OCI-LY1 (cell line): ENCODE results near the gene PBX3.

Experiments used
- H2AFZ ChIP-seq: fragments of 200-600 bp; sonication (generic), shearing (Covaris generic); 2 replicates; pipeline ENCODE4 v1.6.0; 2014; ENCODE audit warnings: antibody characterized with exemption, mild to moderate bottlenecking, low read length
- H3F3A ChIP-seq: fragments of 200-600 bp; sonication (generic), shearing (Covaris generic); 2 replicates; pipeline ENCODE4 v1.6.0; 2014; ENCODE audit warnings: mild to moderate bottlenecking, antibody characterized with exemption, low read length, moderate library complexity; ENCODE audit not compliant: insufficient read depth
- H3K27ac ChIP-seq: fragments of 200-600 bp; sonication (generic); 2 replicates; pipeline ENCODE4 v1.5.1; 2014; ENCODE audit warnings: low read length, mixed run types, mild to moderate bottlenecking, low read depth; ENCODE audit not compliant: poor library complexity, severe bottlenecking
- H3K27me3 ChIP-seq: fragments of 200-600 bp; sonication (generic); 2 replicates; pipeline ENCODE4 v1.6.0; 2014; ENCODE audit warnings: antibody characterized with exemption, mild to moderate bottlenecking, low read length, moderate library complexity; ENCODE audit not compliant: insufficient read depth
- H3K36me3 ChIP-seq: fragments of 200-600 bp; sonication (generic); 2 replicates; pipeline ENCODE4 v1.6.1; 2014; ENCODE audit warnings: mild to moderate bottlenecking, antibody characterized with exemption, low read length, moderate library complexity, mixed read lengths; ENCODE audit not compliant: insufficient read depth
- H3K4me1 ChIP-seq: fragments of 200-600 bp; sonication (generic); 2 replicates; pipeline ENCODE4 v1.5.1; 2014; ENCODE audit warnings: mild to moderate bottlenecking, low read length, moderate library complexity; ENCODE audit not compliant: insufficient read depth, severe bottlenecking
- H3K4me2 ChIP-seq: fragments of 200-600 bp; sonication (generic), shearing (Covaris generic); 2 replicates; pipeline ENCODE4 v1.6.1; 2014; ENCODE audit warnings: low read length
- H3K4me3 ChIP-seq: fragments of 200-600 bp; sonication (generic); 2 replicates; pipeline ENCODE4 v1.5.1; 2014; ENCODE audit warnings: low read length, low read depth, mild to moderate bottlenecking, mixed read lengths; ENCODE audit not compliant: poor library complexity, severe bottlenecking
- H3K79me2 ChIP-seq: fragments of 200-600 bp; shearing (Covaris generic); 2 replicates; pipeline ENCODE4 v1.6.1; 2016; ENCODE audit warnings: mixed run types, low read length, mixed read lengths; ENCODE audit not compliant: insufficient read depth
- H3K9ac ChIP-seq: fragments of 200-600 bp; sonication (generic), shearing (Covaris generic); 2 replicates; pipeline ENCODE4 v1.6.1; 2014; ENCODE audit warnings: mild to moderate bottlenecking, low read length, mixed read lengths
- H3K9me2 ChIP-seq: fragments of 200-600 bp; sonication (generic), shearing (Covaris generic); 2 replicates; pipeline ENCODE4 v1.6.1; 2014; ENCODE audit warnings: low read depth, mild to moderate bottlenecking, low read length, mixed read lengths
- H3K9me3 ChIP-seq: fragments of 200-600 bp; shearing (Covaris generic); 2 replicates; pipeline ENCODE4 v1.6.1; 2014; ENCODE audit warnings: low read length, mixed read lengths
- H4K20me1 ChIP-seq: fragments of 200-600 bp; sonication (generic), shearing (Covaris generic); 2 replicates; pipeline ENCODE4 v1.6.0; 2016; ENCODE audit warnings: mild to moderate bottlenecking, low read length; ENCODE audit not compliant: insufficient read depth
- CTCF ChIP-seq: fragments of 200-600 bp; sonication (generic), shearing (Covaris generic); IDR thresholded peaks from 2 replicates; pipeline ENCODE4 v1.5.1; 2017; ENCODE audit warnings: mild to moderate bottlenecking, antibody characterized with exemption, low read length, moderate library complexity, mixed read lengths
- EZH2 ChIP-seq: fragments of 200-600 bp; sonication (generic), shearing (Covaris generic); IDR thresholded peaks from 2 replicates; pipeline ENCODE4 v1.8.0; 2017; ENCODE audit warnings: borderline replicate concordance, mixed run types, mild to moderate bottlenecking, antibody characterized with exemption, low read length, moderate library complexity, mixed read lengths

PBX3 gene

GRCh38 chr9:125956102-125956501, 208.9 kb downstream of the PBX3 start:
- Histone ChIP-seq H3F3A (no peaks in the 10 kb centered on the region), H2AFZ (no peak overlapping the region), H3K79me2 (no peaks in the 10 kb centered on the region), H3K9me3 (no peaks in the 10 kb centered on the region), H3K27ac (no peak overlapping the region), H3K4me3 (no peak overlapping the region), H4K20me1 (no peaks in the 10 kb centered on the region), H3K4me1 (no peaks in the 10 kb centered on the region), H3K9ac (no peak overlapping the region), H3K36me3 (peaks cover 3% of the 10 kb centered on the region; the same call in 1 of the 2 replicates), H3K9me2 (no peaks in the 10 kb centered on the region), H3K4me2 (no peak overlapping the region), H3K27me3 (no peaks in the 10 kb centered on the region)
- no peak for TF ChIP-seq CTCF
- no peak for TF ChIP-seq EZH2

GRCh38 chr9:125959315-125959714, 212.1 kb downstream of the PBX3 start:
- Histone ChIP-seq H3K27me3 (no peaks in the 10 kb centered on the region), H3F3A (no peaks in the 10 kb centered on the region), H3K9me3 (no peaks in the 10 kb centered on the region), H3K27ac (no peak overlapping the region), H4K20me1 (no peaks in the 10 kb centered on the region), H3K9me2 (no peaks in the 10 kb centered on the region), H3K4me1 (no peaks in the 10 kb centered on the region), H3K4me3 (no peak overlapping the region), H3K36me3 (peaks cover 26% of the 10 kb centered on the region; the same call in 1 of the 2 replicates), H2AFZ (no peak overlapping the region), H3K9ac (no peak overlapping the region), H3K79me2 (no peaks in the 10 kb centered on the region), H3K4me2 (no peak overlapping the region)
- TF ChIP-seq CTCF = no peak
- no peak for TF ChIP-seq EZH2

- TF ChIP-seq EZH2 = no peak
- no peak for TF ChIP-seq CTCF
- H3K36me3 ChIP-seq = peaks cover 26% of the 10 kb centered on the region; the same call in 1 of the 2 replicates
- H3F3A ChIP-seq = no peaks in the 10 kb centered on the region
- H3K27me3 ChIP-seq = no peaks in the 10 kb centered on the region
- no peak overlapping the region for H3K4me2 ChIP-seq
- H2AFZ ChIP-seq = no peak overlapping the region
- no peaks in the 10 kb centered on the region for H3K79me2 ChIP-seq
- no peak overlapping the region for H3K9ac ChIP-seq
- H3K4me3 ChIP-seq = no peak overlapping the region
- H3K9me3 ChIP-seq = no peaks in the 10 kb centered on the region
- H3K27ac ChIP-seq = no peak overlapping the region
- no peaks in the 10 kb centered on the region for H3K4me1 ChIP-seq
- no peaks in the 10 kb centered on the region for H3K9me2 ChIP-seq
- H4K20me1 ChIP-seq = no peaks in the 10 kb centered on the region
Measured at GRCh38 chr9:125959951-125960619, 212.9 kb downstream of the PBX3 start.
